Muscle of leg (tissue), 11 donors: ENCODE results near the gene SELENON. TPM values are rescaled to one million over a fixed set of nuclear protein-coding genes. Genes with fewer than 3 reads are reported as not detected.
A peak's percentile ranks its signal among the peaks of the same experiment; 100 is the strongest.

Experiments used
- DNase-seq: peaks from one replicate; pipeline ENCODE4 v3.0.0; 2013
- H3K27ac ChIP-seq: one replicate; pipeline ENCODE4 v1.5.1; 2013; ENCODE audit warnings: mild to moderate bottlenecking, low read length, control low read depth
- H3K27me3 ChIP-seq: one replicate; pipeline ENCODE4 v1.6.1; 2013; ENCODE audit warnings: low read length; ENCODE audit not compliant: control insufficient read depth, insufficient read depth
- H3K36me3 ChIP-seq: one replicate; pipeline ENCODE4 v1.6.1; 2013; ENCODE audit warnings: low read length; ENCODE audit not compliant: control insufficient read depth, insufficient read depth
- H3K4me1 ChIP-seq: one replicate; pipeline ENCODE4 v1.6.1; 2013; ENCODE audit warnings: low read length; ENCODE audit not compliant: control insufficient read depth, insufficient read depth
- H3K4me3 ChIP-seq: one replicate; pipeline ENCODE4 v1.5.1; 2013; ENCODE audit warnings: low read length, control low read depth
- H3K9me3 ChIP-seq: replicated peaks from 2 replicates; pipeline ENCODE4 v1.6.1; 2013; ENCODE audit warnings: low read depth, low read length; ENCODE audit not compliant: control insufficient read depth
- WGBS: methylation state at CpG from one replicate; pipeline ENCODE4 v1.1.5; 2013; ENCODE audit warnings: missing lambda C conversion rate; ENCODE audit not compliant: insufficient coverage; 5-methylcytosine and 5-hydroxymethylcytosine counted together
- polyA plus RNA-seq, 8 donors: library from polyadenylated mRNA; unstranded; fragments of 120-200 nt; gene quantifications; one replicate each; pipeline versions ENCODE4 v1.2.1 to v1.2.3, GENCODE V29; 2013; ENCODE audit warnings: inconsistent platforms in 1 of 8, low replicate concordance in 1 of 8; ENCODE audit not compliant: insufficient read length in 8 of 8, insufficient read depth in 1 of 8
- total RNA-seq: library from RNA; stranded (reverse); fragments of 120-200 nt; gene quantifications from one replicate; pipeline ENCODE4 v1.2.4, GENCODE V29; 2013

Gene SELENON
- total and polyA plus RNA-seq, 9 donors = 23.1 to 88.0 (median 64.9) TPM

GRCh38 chr1:25809283-25809926 lies 9.4 kb downstream of the SELENON start:
- Histone ChIP-seq H3K27ac (no peak overlapping the region), H3K4me1 (peaks cover 30% of the 10 kb centered on the region), H3K4me3 (no peak overlapping the region), H3K9me3 (no peaks in the 10 kb centered on the region), H3K27me3 (no peaks in the 10 kb centered on the region), H3K36me3 (peaks cover 94% of the 10 kb centered on the region)
- WGBS = 72% methylated on average over 16 of the region's 18 CpGs
- DNase-seq = no peak

- WGBS = 62% methylated on average over 5 of the region's 7 CpGs
- H3K36me3 ChIP-seq = peaks cover 95% of the 10 kb centered on the region
Observed at GRCh38 chr1:25809929-25810328, 9.9 kb downstream of the SELENON start.

GRCh38 chr1:25810341-25811299 lies 10.6 kb downstream of the SELENON start:
- Histone ChIP-seq H3K36me3 (peaks cover 93% of the 10 kb centered on the region), H3K27me3 (no peaks in the 10 kb centered on the region), H3K4me1 (peaks cover 22% of the 10 kb centered on the region), H3K27ac (no peak overlapping the region), H3K9me3 (no peaks in the 10 kb centered on the region), H3K4me3 (no peak overlapping the region)
- peak; percentile 59 for DNase-seq
- 30% methylated on average over 17 of the region's 21 CpGs for WGBS

More at GRCh38 chr1:25809929-25810328, 9.9 kb downstream of the SELENON start:
- DNase-seq = no peak
- Histone ChIP-seq H3K27me3 (no peaks in the 10 kb centered on the region), H3K9me3 (no peaks in the 10 kb centered on the region), H3K4me1 (peaks cover 29% of the 10 kb centered on the region), H3K4me3 (no peak overlapping the region), H3K27ac (no peak overlapping the region)

- Histone ChIP-seq H3K27ac (no peak overlapping the region), H3K36me3 (peaks cover 94% of the 10 kb centered on the region)
- DNase-seq = no peak
Observed at GRCh38 chr1:25811384-25812082, 11.5 kb downstream of the SELENON start.

GRCh38 chr1:25813071-25813733 lies 13.2 kb downstream of the SELENON start:
- H3K4me3 ChIP-seq = no peak overlapping the region
- H3K9me3 ChIP-seq = no peaks in the 10 kb centered on the region
- peaks cover 17% of the 10 kb centered on the region for H3K4me1 ChIP-seq
- peaks cover 84% of the 10 kb centered on the region for H3K36me3 ChIP-seq
- H3K27ac ChIP-seq = no peak overlapping the region
- 80% methylated on average over 8 of the region's 11 CpGs for WGBS
- no peak for DNase-seq
- H3K27me3 ChIP-seq = no peaks in the 10 kb centered on the region

More at GRCh38 chr1:25811384-25812082, 11.5 kb downstream of the SELENON start:
- Histone ChIP-seq H3K27me3 (no peaks in the 10 kb centered on the region), H3K4me3 (no peak overlapping the region), H3K9me3 (no peaks in the 10 kb centered on the region), H3K4me1 (peaks cover 13% of the 10 kb centered on the region)
- 95% methylated on average over 8 of the region's 13 CpGs for WGBS

GRCh38 chr1:25813734-25814471 lies 13.9 kb downstream of the SELENON start:
- Histone ChIP-seq H3K4me3 (no peak overlapping the region), H3K36me3 (peaks cover 77% of the 10 kb centered on the region), H3K4me1 (peaks cover 24% of the 10 kb centered on the region), H3K9me3 (no peaks in the 10 kb centered on the region), H3K27ac (no peak overlapping the region), H3K27me3 (no peaks in the 10 kb centered on the region)
- 87% methylated on average over 16 of the region's 24 CpGs for WGBS
- DNase-seq = no peak

- H3K27ac ChIP-seq = no peak overlapping the region
- H3K9me3 ChIP-seq = no peaks in the 10 kb centered on the region
- no peaks in the 10 kb centered on the region for H3K27me3 ChIP-seq
- WGBS = 86% methylated on average over 4 of the region's 7 CpGs
- peaks cover 28% of the 10 kb centered on the region for H3K4me1 ChIP-seq
- no peak for DNase-seq
- H3K4me3 ChIP-seq = no peak overlapping the region
- H3K36me3 ChIP-seq = peaks cover 70% of the 10 kb centered on the region
Observed at GRCh38 chr1:25814549-25815087, 14.6 kb downstream of the SELENON start.

GRCh38 chr1:25815208-25816111 lies 15.5 kb downstream of the SELENON start:
- no peak for DNase-seq
- H3K36me3 ChIP-seq = peaks cover 61% of the 10 kb centered on the region
- 91% methylated on average over 18 of the region's 24 CpGs for WGBS

More at GRCh38 chr1:25815208-25816111, 15.5 kb downstream of the SELENON start:
- no peaks in the 10 kb centered on the region for H3K9me3 ChIP-seq
- H3K27me3 ChIP-seq = no peaks in the 10 kb centered on the region
- no peak overlapping the region for H3K4me3 ChIP-seq
- H3K4me1 ChIP-seq = peaks cover 23% of the 10 kb centered on the region
- H3K27ac ChIP-seq = no peak overlapping the region
